ACC112 (cell line): ENCODE measurements around the gene HTRA3.
"Not testable (repeated sequence)": the region's sequence is repeated elsewhere in the genome, so short reads cannot be mapped to it uniquely, and the experiment has no call there.

Experiments
- H2AFZ ChIP-seq: fragments of 200-600 bp; sonication (generic); one replicate; pipeline ENCODE4 v1.6.0; 2017; ENCODE audit warnings: antibody characterized with exemption, low read length; ENCODE audit not compliant: unreplicated experiment
- H3K27ac ChIP-seq: fragments of 200-600 bp; sonication (generic); 2 replicates; pipeline ENCODE4 v1.5.1; 2014; ENCODE audit warnings: low read depth, mild to moderate bottlenecking, antibody characterized with exemption, low read length, moderate library complexity
- H3K27me3 ChIP-seq: fragments of 200-600 bp; sonication (generic); 2 replicates; pipeline ENCODE4 v1.6.1; 2014; ENCODE audit warnings: mild to moderate bottlenecking, antibody characterized with exemption, low read length, moderate library complexity, mixed read lengths; ENCODE audit not compliant: insufficient read depth
- H3K36me3 ChIP-seq: fragments of 200-600 bp; sonication (generic); 2 replicates; pipeline ENCODE4 v1.6.1; 2016; ENCODE audit warnings: mild to moderate bottlenecking, antibody characterized with exemption, low read length, moderate library complexity, mixed read lengths; ENCODE audit not compliant: insufficient read depth
- H3K4me1 ChIP-seq: fragments of 200-600 bp; sonication (generic); one replicate; pipeline ENCODE4 v1.6.1; 2016; ENCODE audit warnings: low read length, mixed read lengths; ENCODE audit not compliant: insufficient read depth, unreplicated experiment, control insufficient read depth
- H3K4me3 ChIP-seq: fragments of 200-600 bp; sonication (generic); 2 replicates; pipeline ENCODE4 v1.5.1; 2014; ENCODE audit warnings: mild to moderate bottlenecking, low read depth, low read length
- H3K79me2 ChIP-seq: fragments of 200-600 bp; sonication (generic); one replicate; pipeline ENCODE4 v1.6.0; 2016; ENCODE audit warnings: low read length; ENCODE audit not compliant: control insufficient read depth, unreplicated experiment, insufficient read depth

HTRA3 gene

DNA sequence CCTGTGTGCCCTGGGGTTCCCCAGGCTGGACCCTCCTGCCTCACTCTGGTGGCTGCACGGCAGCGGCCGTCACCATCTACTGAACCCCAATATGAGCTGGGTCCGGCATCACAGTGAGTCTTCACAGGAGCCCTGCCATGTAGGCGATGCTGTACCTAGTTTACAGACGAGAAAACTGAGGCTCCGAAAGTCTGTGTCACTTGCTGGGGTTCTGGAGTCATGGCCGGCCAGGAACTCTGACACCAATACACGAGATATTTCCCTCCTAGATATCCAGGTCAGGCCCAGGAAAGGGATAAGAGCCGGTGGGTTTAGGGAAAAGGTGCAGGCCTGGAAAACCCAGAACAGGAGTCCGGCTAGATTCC, 74.4 kb downstream of the HTRA3 start:
- Histone ChIP-seq H3K4me3 (no peak overlapping the region), H3K27ac (no peak overlapping the region), H2AFZ (no peak overlapping the region), H3K36me3 (no peaks in the 10 kb centered on the region), H3K4me1 (no peaks in the 10 kb centered on the region), H3K79me2 (no peaks in the 10 kb centered on the region), H3K27me3 (peaks cover 17% of the 10 kb centered on the region)

DNA sequence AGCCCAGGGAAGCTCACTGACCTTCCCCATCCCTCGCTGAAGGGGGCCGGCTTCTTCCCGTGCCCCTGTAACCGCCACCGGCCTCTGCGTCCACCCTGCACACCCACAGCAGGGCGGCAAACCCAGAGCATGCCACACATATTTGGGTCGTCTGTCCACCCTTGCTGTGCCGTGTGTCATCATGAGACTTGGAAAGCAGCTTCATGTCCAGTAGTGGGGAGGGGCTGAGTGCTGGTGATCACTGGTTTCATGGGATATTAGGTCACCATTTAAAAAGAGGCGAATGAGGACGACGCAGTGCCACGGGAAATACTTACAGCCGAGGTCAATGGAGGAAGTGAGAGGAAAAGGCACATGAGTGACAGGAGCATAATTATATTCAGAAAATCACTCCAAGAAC, 74.8 kb downstream of the HTRA3 start:
- H3K79me2 ChIP-seq = no peaks in the 10 kb centered on the region

DNA sequence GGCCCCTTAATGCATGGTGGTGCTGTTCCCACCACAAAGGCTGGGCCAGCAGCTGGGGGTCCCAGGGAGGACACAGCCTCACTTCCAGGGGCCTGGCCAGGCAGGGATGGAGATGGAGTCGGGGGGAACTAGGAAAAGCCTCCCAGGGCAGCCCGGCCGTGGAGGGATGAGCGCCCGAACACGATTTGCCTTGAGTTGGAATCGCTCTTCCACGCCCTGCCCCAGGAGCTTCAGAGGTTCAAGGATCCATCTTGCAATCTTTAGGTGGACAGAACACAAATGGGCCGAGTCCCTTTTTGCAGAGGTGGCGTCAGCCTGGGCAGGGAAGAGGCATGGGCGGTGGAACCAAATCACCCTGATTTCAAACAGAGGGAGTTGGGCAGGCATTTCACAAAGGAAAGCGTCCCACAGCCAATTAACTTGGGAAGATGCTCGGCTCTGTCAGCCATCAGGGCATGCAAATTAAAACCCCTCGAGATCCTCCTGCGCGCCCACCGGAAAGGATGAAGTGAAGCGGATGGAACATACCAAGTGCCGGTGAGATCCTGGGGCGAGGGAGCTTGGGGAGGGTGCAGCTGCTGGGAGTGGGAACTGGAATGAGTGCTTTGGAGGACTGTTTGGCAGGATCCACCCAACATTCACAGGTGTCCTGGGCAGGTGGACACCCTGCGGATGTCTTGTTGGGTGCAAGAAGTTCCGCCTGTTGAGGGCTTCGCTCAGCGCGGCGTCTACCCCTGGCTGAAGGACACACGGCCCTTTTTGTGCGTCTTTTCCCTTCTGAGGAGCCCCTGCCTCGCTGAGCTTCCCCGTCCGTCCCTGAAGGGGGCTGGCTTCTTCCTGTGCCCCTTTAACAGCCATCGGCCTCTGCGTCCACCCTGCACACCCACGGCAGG, 75.7 kb downstream of the HTRA3 start:
- H3K36me3 ChIP-seq = no peaks in the 10 kb centered on the region
- H3K4me3 ChIP-seq = no peak overlapping the region
- no peaks in the 10 kb centered on the region for H3K79me2 ChIP-seq
- H2AFZ ChIP-seq = no peak overlapping the region
- H3K27ac ChIP-seq = no peak overlapping the region
- H3K4me1 ChIP-seq = no peaks in the 10 kb centered on the region
- peaks cover 4% of the 10 kb centered on the region; the same call in 1 of the 2 replicates for H3K27me3 ChIP-seq

More for the DNA sequence above, 74.8 kb downstream of the HTRA3 start:
- H3K27ac ChIP-seq = no peak overlapping the region
- H2AFZ ChIP-seq = no peak overlapping the region
- H3K4me1 ChIP-seq = no peaks in the 10 kb centered on the region
- no peak overlapping the region for H3K4me3 ChIP-seq
- no peaks in the 10 kb centered on the region for H3K36me3 ChIP-seq
- H3K27me3 ChIP-seq = peaks cover 12% of the 10 kb centered on the region

DNA sequence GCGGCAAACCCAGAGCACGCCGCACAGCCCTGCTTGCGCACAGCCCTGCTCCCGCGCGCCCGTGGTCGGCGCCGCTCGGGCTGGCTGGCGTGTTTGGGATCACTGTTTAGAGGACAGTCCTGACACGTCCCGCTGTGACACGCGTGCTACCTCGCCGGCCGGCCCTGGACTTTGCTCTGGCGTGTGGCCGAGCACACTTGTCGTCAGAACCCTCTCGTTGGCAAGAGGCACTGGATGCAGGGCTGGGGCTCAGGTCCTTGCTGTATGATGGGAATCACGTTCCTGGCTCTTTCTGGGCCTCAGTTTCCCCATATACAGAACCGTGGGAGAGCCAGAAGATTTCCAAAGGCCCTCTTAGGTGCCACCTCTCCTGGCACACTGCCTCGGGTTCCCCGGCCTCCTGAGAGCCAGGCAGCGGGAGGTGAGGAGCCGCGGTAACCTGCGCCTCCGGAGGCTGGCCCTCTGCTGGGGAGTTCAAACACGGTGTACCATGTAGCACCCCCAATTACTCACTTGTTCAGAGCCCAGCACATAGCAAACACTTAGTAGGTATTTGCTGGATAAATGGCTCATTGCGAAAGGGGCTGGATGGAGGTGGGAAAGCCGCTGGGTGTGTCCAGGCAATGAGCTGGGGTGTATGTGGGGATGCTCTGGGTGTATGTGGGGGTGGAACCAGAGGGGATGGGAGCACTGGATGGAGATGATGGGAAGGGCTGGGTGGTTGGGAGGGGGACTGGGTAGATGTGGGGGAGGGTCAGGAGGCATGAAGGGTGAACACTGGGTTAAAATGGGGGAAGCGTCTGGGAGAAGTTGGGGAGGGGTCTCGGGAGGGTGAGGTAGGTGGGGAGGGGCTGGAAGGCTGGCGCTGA, 76.6 kb downstream of the HTRA3 start:
- no peaks in the 10 kb centered on the region for H3K36me3 ChIP-seq
- H3K27ac ChIP-seq = no peak overlapping the region
- no peaks in the 10 kb centered on the region for H3K79me2 ChIP-seq
- H3K4me1 ChIP-seq = no peaks in the 10 kb centered on the region
- H2AFZ ChIP-seq = no peak overlapping the region
- no peak overlapping the region for H3K4me3 ChIP-seq
- no peaks in the 10 kb centered on the region; the same call in 1 of the 2 replicates for H3K27me3 ChIP-seq

DNA sequence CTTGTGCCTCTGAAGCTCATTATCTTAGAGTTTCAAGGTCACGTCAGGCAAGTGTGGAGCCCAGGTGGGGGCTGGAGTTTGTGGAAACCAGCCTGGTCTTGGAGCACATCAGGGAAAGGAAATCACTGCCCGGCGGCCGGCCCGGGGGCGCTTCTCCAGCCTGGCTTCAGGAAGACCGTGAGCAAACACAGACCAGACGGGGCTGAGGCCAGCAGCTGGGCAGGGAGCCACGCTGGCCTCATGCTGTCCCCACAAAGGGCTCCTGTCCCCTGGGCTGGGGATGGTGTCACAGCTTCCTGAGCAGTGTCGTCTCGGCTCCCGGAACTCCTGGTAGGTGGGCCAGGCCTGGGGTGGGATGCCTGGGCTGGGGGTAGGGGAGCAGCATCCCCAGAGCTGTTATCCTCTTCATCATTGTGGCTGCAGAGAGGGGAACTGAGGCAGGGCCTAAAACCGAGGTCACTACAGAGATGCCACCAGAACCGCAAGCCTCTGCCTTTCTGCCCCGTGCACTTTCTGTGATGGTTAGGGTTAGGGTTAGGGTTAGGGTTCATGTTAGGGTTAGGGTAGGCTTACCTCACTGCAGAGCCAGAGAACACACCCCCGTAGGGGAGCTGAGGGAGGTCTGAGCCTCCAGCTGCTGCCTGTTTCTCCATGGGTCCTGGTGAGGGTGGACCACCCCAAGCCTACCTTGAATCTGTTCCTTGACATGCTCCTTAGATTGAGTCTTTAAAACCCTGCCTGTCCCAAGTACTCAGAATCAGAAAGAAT, 77.5 kb downstream of the HTRA3 start:
- Histone ChIP-seq H3K27ac (no peak overlapping the region), H3K27me3 (no peaks in the 10 kb centered on the region; the same call in 1 of the 2 replicates), H3K79me2 (no peaks in the 10 kb centered on the region), H2AFZ (no peak overlapping the region), H3K4me3 (no peak overlapping the region), H3K36me3 (no peaks in the 10 kb centered on the region), H3K4me1 (no peaks in the 10 kb centered on the region)

DNA sequence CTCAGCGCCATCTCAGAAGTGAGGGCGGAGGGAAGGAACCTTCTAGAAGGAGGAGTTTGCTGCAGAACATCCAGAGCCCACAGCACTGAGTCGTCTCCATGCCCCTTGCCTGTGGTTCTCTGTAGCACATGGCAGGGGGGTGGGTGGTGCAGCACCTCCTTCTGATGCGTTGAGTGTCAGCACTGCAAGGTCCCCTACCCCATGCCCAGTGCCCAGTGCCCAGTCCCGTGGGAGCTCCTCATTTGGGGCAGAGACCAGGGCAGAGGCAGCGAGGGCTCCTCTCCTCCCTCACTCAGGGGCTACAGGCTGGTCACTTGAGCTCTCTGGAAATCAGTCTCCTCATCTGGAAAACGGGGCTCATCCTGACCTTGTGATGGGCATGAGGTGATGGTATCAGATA, 78.1 kb downstream of the HTRA3 start:
- Histone ChIP-seq H2AFZ (no peak overlapping the region), H3K4me3 (no peak overlapping the region), H3K4me1 (no peaks in the 10 kb centered on the region), H3K27me3 (no peaks in the 10 kb centered on the region; the same call in 1 of the 2 replicates), H3K79me2 (no peaks in the 10 kb centered on the region), H3K27ac (no peak overlapping the region), H3K36me3 (no peaks in the 10 kb centered on the region)

DNA sequence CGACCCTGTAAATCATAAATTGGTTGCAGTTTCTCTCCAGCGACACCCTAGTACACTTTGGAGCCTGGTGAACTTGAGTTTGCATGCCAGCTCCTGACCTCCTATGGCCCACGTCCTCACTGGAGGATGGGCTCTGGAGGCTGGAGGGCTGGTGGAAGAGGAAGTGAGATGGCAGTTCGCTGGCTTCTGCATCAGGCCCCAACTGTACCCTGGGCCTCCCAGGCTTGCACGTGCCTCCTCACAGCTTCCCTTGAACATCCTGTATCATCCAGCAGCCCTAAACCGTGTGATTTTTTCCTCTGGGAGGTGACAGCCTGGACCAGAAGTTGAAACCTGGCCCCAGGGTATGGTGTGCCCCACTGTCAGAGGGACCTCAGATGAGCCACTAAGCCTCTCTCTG, 78.5 kb downstream of the HTRA3 start:
- Histone ChIP-seq H3K36me3 (no peaks in the 10 kb centered on the region), H2AFZ (no peak overlapping the region), H3K4me3 (no peak overlapping the region), H3K27me3 (peaks cover under 1% of the 10 kb centered on the region; the same call in 1 of the 2 replicates), H3K27ac (no peak overlapping the region), H3K4me1 (no peaks in the 10 kb centered on the region), H3K79me2 (no peaks in the 10 kb centered on the region)

DNA sequence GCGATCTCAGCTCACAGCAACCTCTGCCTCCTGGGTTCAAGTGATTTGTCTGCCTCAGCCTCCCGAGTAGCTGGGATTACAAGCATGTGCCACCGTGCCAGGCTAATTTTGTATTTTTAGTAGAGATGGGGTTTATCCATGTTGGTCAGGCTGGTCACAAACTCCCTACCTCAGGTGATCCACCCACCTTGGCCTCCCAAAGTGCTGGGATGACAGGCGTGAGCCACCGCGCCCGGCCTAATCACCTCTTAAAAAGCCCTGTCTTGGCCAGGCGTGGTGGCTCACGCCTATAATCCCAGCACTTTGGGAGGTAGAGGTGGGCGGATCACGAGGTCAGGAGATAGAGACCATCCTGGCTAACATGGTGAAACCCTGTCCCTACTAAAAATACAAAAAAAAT, 79.7 kb downstream of the HTRA3 start:
- H3K27ac ChIP-seq, H3K79me2 ChIP-seq, H3K4me3 ChIP-seq, H3K36me3 ChIP-seq, H2AFZ ChIP-seq, H3K4me1 ChIP-seq: not testable (repeated sequence)
- H3K27me3 ChIP-seq = peaks cover 12% of the 10 kb centered on the region

DNA sequence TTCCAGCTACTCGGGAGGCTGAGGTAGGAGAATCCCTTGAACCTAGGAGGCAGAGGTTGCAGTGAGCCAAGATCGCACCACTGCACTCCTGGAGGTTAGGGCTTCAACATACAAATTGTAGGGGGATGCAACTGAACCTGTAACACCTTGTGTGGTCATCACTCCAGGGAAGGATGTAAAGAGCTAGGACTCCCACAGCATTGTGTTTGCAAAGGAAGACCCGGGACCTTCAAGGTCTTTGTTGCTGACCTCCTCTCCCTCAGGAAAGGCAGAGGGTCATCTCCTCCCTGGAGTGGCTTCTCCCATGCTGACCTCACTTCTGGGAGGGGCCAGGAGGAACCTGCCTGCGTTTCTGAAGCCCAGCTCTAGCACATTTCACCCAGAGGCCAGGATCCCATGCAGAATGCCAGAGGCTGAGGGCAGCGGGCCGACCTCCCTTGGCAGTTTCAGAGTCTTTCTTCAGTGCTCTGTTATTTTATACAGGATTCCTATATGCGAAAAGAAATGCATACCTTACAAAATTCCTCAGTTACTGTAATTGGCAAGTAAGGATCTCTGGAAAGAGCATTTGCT, 80.2 kb downstream of the HTRA3 start:
- H3K79me2 ChIP-seq = no peaks in the 10 kb centered on the region
- no peak overlapping the region for H3K4me3 ChIP-seq
- H3K36me3 ChIP-seq = no peaks in the 10 kb centered on the region
- H3K4me1 ChIP-seq = no peaks in the 10 kb centered on the region
- no peak overlapping the region for H2AFZ ChIP-seq
- H3K27me3 ChIP-seq = peaks cover 15% of the 10 kb centered on the region
- H3K27ac ChIP-seq = no peak overlapping the region

DNA sequence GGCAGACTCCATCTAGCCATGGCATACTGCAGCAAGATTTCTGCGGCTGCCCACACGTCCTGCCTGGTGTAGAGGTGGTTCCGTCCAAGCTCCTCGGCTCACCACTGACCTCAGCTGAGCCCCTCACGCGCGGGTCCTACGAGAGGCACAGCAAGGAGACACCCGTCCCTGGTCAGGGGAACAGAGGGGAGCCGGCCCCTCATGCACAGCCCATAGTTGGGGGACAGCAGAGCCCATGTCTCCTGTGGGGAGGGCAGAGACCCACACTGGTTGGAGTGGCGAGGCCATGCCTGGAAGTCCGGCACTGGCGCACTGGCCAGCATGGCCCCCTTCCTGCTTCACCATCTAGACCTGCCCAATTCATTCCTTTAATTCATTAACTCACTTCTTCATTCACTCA, 80.8 kb downstream of the HTRA3 start:
- no peak overlapping the region for H3K27ac ChIP-seq

More for the DNA sequence above, 80.8 kb downstream of the HTRA3 start:
- no peaks in the 10 kb centered on the region for H3K4me1 ChIP-seq
- no peaks in the 10 kb centered on the region for H3K79me2 ChIP-seq
- H3K27me3 ChIP-seq = peaks cover 17% of the 10 kb centered on the region
- no peak overlapping the region for H3K4me3 ChIP-seq
- no peak overlapping the region for H2AFZ ChIP-seq
- H3K36me3 ChIP-seq = no peaks in the 10 kb centered on the region
